IMR-90 (cell line): ENCODE data around the gene EEF2K.

Source experiments
- CEBPB ChIP-seq: IDR thresholded peaks from 2 replicates; pipeline ENCODE4 v1.6.1; 2012; ENCODE audit warnings: low read depth, low read length, improper control_type of control experiment
- CTCF ChIP-seq: conservative IDR thresholded peaks from 2 replicates; pipeline ENCODE4 v1.5.1; 2012; ENCODE audit warnings: mild to moderate bottlenecking, low read depth, low read length, improper control_type of control experiment
- FOS ChIP-seq: fragments of 150-350 bp; IDR thresholded peaks from 2 replicates; pipeline ENCODE4 v1.6.1; 2016; ENCODE audit warnings: low read depth, low read length
- POLR2A ChIP-seq: IDR thresholded peaks from 2 replicates; pipeline ENCODE4 v1.6.1; 2012; ENCODE audit warnings: mild to moderate bottlenecking, low read depth, low read length
- RAD21 ChIP-seq: IDR thresholded peaks from 2 replicates; pipeline ENCODE4 v1.6.1; 2012; ENCODE audit warnings: low read length, improper control_type of control experiment
- SMC3 ChIP-seq: fragments of 150-350 bp; IDR thresholded peaks from 2 replicates; pipeline ENCODE4 v1.6.1; 2016; ENCODE audit warnings: low read depth, mild to moderate bottlenecking, antibody characterized with exemption, low read length, moderate library complexity
- USF2 ChIP-seq: fragments of 150-350 bp; IDR thresholded peaks from 2 replicates; pipeline ENCODE4 v1.6.1; 2017; ENCODE audit warnings: mild to moderate bottlenecking, antibody characterized with exemption, low read length, low read depth

GRCh38 chr16:22239131-22239805, 33.2 kb downstream of the EEF2K start:
- no peak for TF ChIP-seq CTCF
- no peak for TF ChIP-seq POLR2A
- TF ChIP-seq USF2 = no peak
- no peak for TF ChIP-seq FOS
- TF ChIP-seq RAD21 = no peak
- no peak for TF ChIP-seq CEBPB
- no peak for TF ChIP-seq SMC3
